ENCODE data around the gene HES3. TPM values are rescaled to one million over a fixed set of nuclear protein-coding genes. Genes with fewer than 3 reads are reported as not detected.

The HES3 gene
- total and polyA plus RNA-seq, 2 donors, result not detected

GRCh38 chr1:6269720-6270400 is 25.9 kb downstream of the HES3 start:
- H3K4me3 ChIP-seq (ENCODE audit: low read depth, low read length), result no peak overlapping the region
- no peaks in the 10 kb centered on the region for H3K36me3 ChIP-seq (ENCODE audit: insufficient read depth)
- no peaks in the 10 kb centered on the region for H3K4me1 ChIP-seq (ENCODE audit: insufficient read depth)
- no peak for DNase-seq (ENCODE audit: extremely low spot score)
- H3K27ac ChIP-seq (ENCODE audit: low read depth), result no peak overlapping the region
- WGBS, result 73% methylated on average over 22 of the region's 22 CpGs

- 72% methylated on average over 8 of the region's 8 CpGs for WGBS
- H3K4me3 ChIP-seq (ENCODE audit: low read depth, low read length), result no peak overlapping the region
- H3K27ac ChIP-seq (ENCODE audit: low read depth), result no peak overlapping the region
- no peak for DNase-seq (ENCODE audit: extremely low spot score)
- H3K36me3 ChIP-seq (ENCODE audit: insufficient read depth), result no peaks in the 10 kb centered on the region
- no peaks in the 10 kb centered on the region for H3K4me1 ChIP-seq (ENCODE audit: insufficient read depth)
Observed at GRCh38 chr1:6270401-6270800, 26.4 kb downstream of the HES3 start.

- no peaks in the 10 kb centered on the region for H3K4me1 ChIP-seq (ENCODE audit: insufficient read depth)
- H3K4me3 ChIP-seq (ENCODE audit: low read depth, low read length), result no peak overlapping the region
- H3K27ac ChIP-seq (ENCODE audit: low read depth), result no peak overlapping the region
- no peak for DNase-seq (ENCODE audit: extremely low spot score)
- no peaks in the 10 kb centered on the region for H3K36me3 ChIP-seq (ENCODE audit: insufficient read depth)
- 60% methylated on average over 4 of the region's 4 CpGs for WGBS
Observed at GRCh38 chr1:6271006-6271405, 27.0 kb downstream of the HES3 start.

GRCh38 chr1:6271554-6271953 is 27.6 kb downstream of the HES3 start:
- no peak overlapping the region for H3K4me3 ChIP-seq (ENCODE audit: low read depth, low read length)
- 76% methylated on average over 12 of the region's 12 CpGs for WGBS

GRCh38 chr1:6272452-6272851 is 28.5 kb downstream of the HES3 start:
- H3K4me1 ChIP-seq (ENCODE audit: insufficient read depth), result no peaks in the 10 kb centered on the region
- H3K4me3 ChIP-seq (ENCODE audit: low read depth, low read length), result no peak overlapping the region
- H3K27ac ChIP-seq (ENCODE audit: low read depth), result no peak overlapping the region
- 69% methylated on average over 9 of the region's 9 CpGs for WGBS
- no peaks in the 10 kb centered on the region for H3K36me3 ChIP-seq (ENCODE audit: insufficient read depth)
- DNase-seq (ENCODE audit: extremely low spot score), result no peak

More at GRCh38 chr1:6271554-6271953, 27.6 kb downstream of the HES3 start:
- Histone ChIP-seq H3K36me3 (ENCODE audit: insufficient read depth) (no peaks in the 10 kb centered on the region), H3K27ac (ENCODE audit: low read depth) (no peak overlapping the region), H3K4me1 (ENCODE audit: insufficient read depth) (no peaks in the 10 kb centered on the region)
- DNase-seq (ENCODE audit: extremely low spot score), result no peak

- DNase-seq (ENCODE audit: extremely low spot score), result no peak
- WGBS, result 83% methylated on average over 6 of the region's 6 CpGs
Observed at GRCh38 chr1:6272868-6273267, 28.9 kb downstream of the HES3 start.

GRCh38 chr1:6273380-6273891 is 29.5 kb downstream of the HES3 start:
- no peaks in the 10 kb centered on the region for H3K36me3 ChIP-seq (ENCODE audit: insufficient read depth)
- H3K4me1 ChIP-seq (ENCODE audit: insufficient read depth), result no peaks in the 10 kb centered on the region
- DNase-seq (ENCODE audit: extremely low spot score), result no peak
- H3K4me3 ChIP-seq (ENCODE audit: low read depth, low read length), result no peak overlapping the region
- no peak overlapping the region for H3K27ac ChIP-seq (ENCODE audit: low read depth)
- WGBS, result 88% methylated on average over 19 of the region's 19 CpGs

More at GRCh38 chr1:6272868-6273267, 28.9 kb downstream of the HES3 start:
- Histone ChIP-seq H3K4me3 (ENCODE audit: low read depth, low read length) (no peak overlapping the region), H3K27ac (ENCODE audit: low read depth) (no peak overlapping the region), H3K36me3 (ENCODE audit: insufficient read depth) (no peaks in the 10 kb centered on the region), H3K4me1 (ENCODE audit: insufficient read depth) (no peaks in the 10 kb centered on the region)

GRCh38 chr1:6274102-6274501 is 30.1 kb downstream of the HES3 start:
- no peak for DNase-seq (ENCODE audit: extremely low spot score)
- no peak overlapping the region for H3K27ac ChIP-seq (ENCODE audit: low read depth)
- no peaks in the 10 kb centered on the region for H3K36me3 ChIP-seq (ENCODE audit: insufficient read depth)
- H3K4me1 ChIP-seq (ENCODE audit: insufficient read depth), result no peaks in the 10 kb centered on the region
- 98% methylated on average over 11 of the region's 11 CpGs for WGBS
- H3K4me3 ChIP-seq (ENCODE audit: low read depth, low read length), result no peak overlapping the region

- no peak overlapping the region for H3K4me3 ChIP-seq (ENCODE audit: low read depth, low read length)
- no peaks in the 10 kb centered on the region for H3K4me1 ChIP-seq (ENCODE audit: insufficient read depth)
- WGBS, result 97% methylated on average over 16 of the region's 16 CpGs
- no peak overlapping the region for H3K27ac ChIP-seq (ENCODE audit: low read depth)
- DNase-seq (ENCODE audit: extremely low spot score), result no peak
- no peaks in the 10 kb centered on the region for H3K36me3 ChIP-seq (ENCODE audit: insufficient read depth)
Observed at GRCh38 chr1:6274622-6275139, 30.7 kb downstream of the HES3 start.

GRCh38 chr1:6275826-6276782 is 32.1 kb downstream of the HES3 start:
- 30% methylated on average over 35 of the region's 35 CpGs for WGBS

GRCh38 chr1:6276811-6277555 is 33.0 kb downstream of the HES3 start:
- H3K4me1 ChIP-seq (ENCODE audit: insufficient read depth), result no peaks in the 10 kb centered on the region
- H3K27ac ChIP-seq (ENCODE audit: low read depth), result no peak overlapping the region
- no peak for DNase-seq (ENCODE audit: extremely low spot score)
- H3K36me3 ChIP-seq (ENCODE audit: insufficient read depth), result no peaks in the 10 kb centered on the region
- no peak overlapping the region for H3K4me3 ChIP-seq (ENCODE audit: low read depth, low read length)
- WGBS, result 83% methylated on average over 20 of the region's 20 CpGs

More at GRCh38 chr1:6275826-6276782, 32.1 kb downstream of the HES3 start:
- Histone ChIP-seq H3K36me3 (ENCODE audit: insufficient read depth) (no peaks in the 10 kb centered on the region), H3K27ac (ENCODE audit: low read depth) (no peak overlapping the region), H3K4me3 (ENCODE audit: low read depth, low read length) (no peak overlapping the region), H3K4me1 (ENCODE audit: insufficient read depth) (no peaks in the 10 kb centered on the region)
- DNase-seq (ENCODE audit: extremely low spot score), result no peak

- 81% methylated on average over 9 of the region's 9 CpGs for WGBS
- no peak overlapping the region for H3K4me3 ChIP-seq (ENCODE audit: low read depth, low read length)
- H3K36me3 ChIP-seq (ENCODE audit: insufficient read depth), result no peaks in the 10 kb centered on the region
- H3K27ac ChIP-seq (ENCODE audit: low read depth), result no peak overlapping the region
- DNase-seq (ENCODE audit: extremely low spot score), result no peak
- no peaks in the 10 kb centered on the region for H3K4me1 ChIP-seq (ENCODE audit: insufficient read depth)
Observed at GRCh38 chr1:6278263-6278662, 34.3 kb downstream of the HES3 start.

GRCh38 chr1:6279066-6279465 is 35.1 kb downstream of the HES3 start:
- no peaks in the 10 kb centered on the region for H3K36me3 ChIP-seq (ENCODE audit: insufficient read depth)
- H3K27ac ChIP-seq (ENCODE audit: low read depth), result no peak overlapping the region
- no peaks in the 10 kb centered on the region for H3K4me1 ChIP-seq (ENCODE audit: insufficient read depth)
- no peak for DNase-seq (ENCODE audit: extremely low spot score)
- 95% methylated on average over 10 of the region's 10 CpGs for WGBS
- H3K4me3 ChIP-seq (ENCODE audit: low read depth, low read length), result no peak overlapping the region

All from urinary bladder (tissue), 4 donors.